Neural cell (in vitro differentiated cells): ENCODE measurements around the gene KRTAP10-7. TPM values are rescaled to one million over a fixed set of nuclear protein-coding genes. Genes with fewer than 3 reads are reported as not detected.

Source experiments
- H2AFZ ChIP-seq: fragments of 200-600, 300-800 bp; sonication (generic), shearing (Covaris generic); 2 replicates; pipeline ENCODE4 v1.6.0; 2014; ENCODE audit warnings: low read depth, mild to moderate bottlenecking, antibody characterized with exemption, low read length, moderate library complexity
- H3F3A ChIP-seq: fragments of 200-600 bp; shearing (Covaris generic); 2 replicates; pipeline ENCODE4 v1.6.1; 2016; ENCODE audit warnings: mild to moderate bottlenecking, moderate library complexity, mixed read lengths, antibody characterized with exemption, low read length; ENCODE audit not compliant: insufficient read depth, poor library complexity, severe bottlenecking
- H3K27ac ChIP-seq: fragments of 200-600, 300-800 bp; sonication (generic), shearing (Covaris generic); 2 replicates; pipeline ENCODE4 v1.5.1; 2014; ENCODE audit warnings: mild to moderate bottlenecking, low read length, moderate library complexity
- H3K27me3 ChIP-seq: fragments of 300-800, 200-600 bp; sonication (generic), shearing (Covaris generic); 2 replicates; pipeline ENCODE4 v1.6.0; 2014; ENCODE audit warnings: mild to moderate bottlenecking, low read depth, low read length, moderate library complexity; ENCODE audit not compliant: insufficient read depth
- H3K36me3 ChIP-seq: fragments of 300-800, 200-600 bp; sonication (generic), shearing (Covaris generic); 2 replicates; pipeline ENCODE4 v1.5.1; 2014; ENCODE audit warnings: mild to moderate bottlenecking, antibody characterized with exemption, low read length, moderate library complexity; ENCODE audit not compliant: insufficient read depth
- H3K4me2 ChIP-seq: fragments of 300-800, 200-600 bp; sonication (generic), shearing (Covaris generic); 2 replicates; pipeline ENCODE4 v1.6.0; 2014; ENCODE audit warnings: mild to moderate bottlenecking, low read length
- H3K4me3 ChIP-seq: fragments of 300-800, 200-600 bp; sonication (generic), shearing (Covaris generic); 2 replicates; pipeline ENCODE4 v1.5.1; 2014; ENCODE audit warnings: mild to moderate bottlenecking, low read length, moderate library complexity
- H3K79me2 ChIP-seq: fragments of 200-600 bp; shearing (Covaris generic); replicated peaks from 2 replicates; pipeline ENCODE4 v1.6.0; 2014; ENCODE audit warnings: mild to moderate bottlenecking, low read length, moderate library complexity; ENCODE audit not compliant: insufficient read depth
- H3K9ac ChIP-seq: fragments of 300-800, 200-600 bp; sonication (generic), shearing (Covaris generic); 2 replicates; pipeline ENCODE4 v1.6.1; 2016; ENCODE audit warnings: mild to moderate bottlenecking, low read length, mixed read lengths
- H3K9me2 ChIP-seq: fragments of 200-600 bp; shearing (Covaris generic); 2 replicates; pipeline ENCODE4 v1.6.1; 2016; ENCODE audit warnings: mild to moderate bottlenecking, low read length, mixed read lengths; ENCODE audit not compliant: insufficient read depth
- H3K9me3 ChIP-seq: fragments of 200-600, 300-800 bp; sonication (generic), shearing (Covaris generic); 2 replicates; pipeline ENCODE4 v1.6.1; 2016; ENCODE audit warnings: mild to moderate bottlenecking, mixed run types, low read length, moderate library complexity, mixed read lengths
- H4K20me1 ChIP-seq: fragments of 200-600 bp; shearing (Covaris generic); 2 replicates; pipeline ENCODE4 v1.6.1; 2016; ENCODE audit warnings: mild to moderate bottlenecking, mixed run types; ENCODE audit not compliant: insufficient read depth
- CTCF ChIP-seq: fragments of 450-650 bp; IDR thresholded peaks from 2 replicates; pipeline ENCODE4 v1.5.1; 2014; ENCODE audit warnings: antibody characterized with exemption, mild to moderate bottlenecking, moderate library complexity; ENCODE audit not compliant: poor library complexity, severe bottlenecking
- EP300 ChIP-seq: fragments of 450-650 bp; conservative IDR thresholded peaks from 2 replicates; pipeline ENCODE4 v1.6.1; 2014; ENCODE audit warnings: antibody characterized with exemption, mild to moderate bottlenecking, moderate library complexity; ENCODE audit not compliant: poor library complexity, severe bottlenecking
- EZH2 ChIP-seq: fragments of 200-600, 300-800 bp; shearing (Covaris generic), sonication (generic); IDR thresholded peaks from 2 replicates; pipeline ENCODE4 v1.6.1; 2014; ENCODE audit warnings: antibody characterized with exemption, low read length, borderline replicate concordance, mild to moderate bottlenecking; ENCODE audit not compliant: insufficient read depth, poor library complexity, severe bottlenecking
- MXI1 ChIP-seq: fragments of 450-650 bp; conservative IDR thresholded peaks from 2 replicates; pipeline ENCODE4 v1.6.1; 2014; ENCODE audit warnings: antibody characterized with exemption, mild to moderate bottlenecking; ENCODE audit not compliant: poor library complexity, severe bottlenecking
- POLR2AphosphoS5 ChIP-seq: IDR thresholded peaks from 2 replicates; pipeline ENCODE4 v1.6.1; 2012
- RAD21 ChIP-seq: fragments of 450-650 bp; conservative IDR thresholded peaks from 2 replicates; pipeline ENCODE4 v1.6.1; 2014; ENCODE audit warnings: antibody characterized with exemption, mild to moderate bottlenecking, moderate library complexity
- REST ChIP-seq: IDR thresholded peaks from 2 replicates; pipeline ENCODE4 v1.6.1; 2012; ENCODE audit warnings: borderline replicate concordance
- SMC3 ChIP-seq: fragments of 450-650 bp; conservative IDR thresholded peaks from 2 replicates; pipeline ENCODE4 v1.6.1; 2014; ENCODE audit warnings: antibody characterized with exemption, mild to moderate bottlenecking, moderate library complexity; ENCODE audit not compliant: poor library complexity
- TAF1 ChIP-seq: IDR thresholded peaks from 2 replicates; pipeline ENCODE4 v1.6.1; 2012; ENCODE audit warnings: low read depth
- polyA plus RNA-seq: library from polyadenylated mRNA; depleted of rRNA; stranded (reverse); fragments of >200 nt; gene quantifications from 2 replicates; pipeline ENCODE4 v1.2.3, GENCODE V29; 2014

The KRTAP10-7 gene
- polyA plus RNA-seq, 1 donor from 2014 or later: not detected

- Histone ChIP-seq H3K9me2 (no peaks in the 10 kb centered on the region), H3K9me3 (no peaks in the 10 kb centered on the region), H4K20me1 (no peaks in the 10 kb centered on the region), H3K27ac (no peak overlapping the region), H2AFZ (no peak overlapping the region), H3K4me2 (no peak overlapping the region), H3K9ac (no peak overlapping the region), H3K27me3 (no peaks in the 10 kb centered on the region), H3F3A (no peaks in the 10 kb centered on the region), H3K79me2 (no peaks in the 10 kb centered on the region), H3K36me3 (no peaks in the 10 kb centered on the region), H3K4me3 (no peak overlapping the region)
- no peak for TF ChIP-seq RAD21
- no peak for TF ChIP-seq MXI1
- no peak for TF ChIP-seq POLR2AphosphoS5
Observed at GRCh38 chr21:44593598-44594405, 6.6 kb upstream of the KRTAP10-7 start.

- Histone ChIP-seq H3K79me2 (no peaks in the 10 kb centered on the region), H3F3A (no peaks in the 10 kb centered on the region), H3K4me2 (no peak overlapping the region), H3K9me2 (no peaks in the 10 kb centered on the region), H2AFZ (no peak overlapping the region), H3K4me3 (no peak overlapping the region), H3K9me3 (no peaks in the 10 kb centered on the region), H3K36me3 (no peaks in the 10 kb centered on the region), H4K20me1 (no peaks in the 10 kb centered on the region), H3K27ac (no peak overlapping the region), H3K9ac (no peak overlapping the region), H3K27me3 (no peaks in the 10 kb centered on the region)
- TF ChIP-seq EZH2: no peak
- no peak for TF ChIP-seq TAF1
Observed at GRCh38 chr21:44594406-44594916, 5.9 kb upstream of the KRTAP10-7 start.

GRCh38 chr21:44595524-44595923 lies 4.9 kb upstream of the KRTAP10-7 start:
- no peak overlapping the region for H3K4me3 ChIP-seq
- H2AFZ ChIP-seq: no peak overlapping the region
- no peak overlapping the region for H3K27ac ChIP-seq
- H3K36me3 ChIP-seq: no peaks in the 10 kb centered on the region
- H3K27me3 ChIP-seq: no peaks in the 10 kb centered on the region
- no peak overlapping the region for H3K9ac ChIP-seq
- H3K79me2 ChIP-seq: no peaks in the 10 kb centered on the region
- no peak for TF ChIP-seq REST
- no peak for TF ChIP-seq SMC3
- TF ChIP-seq TAF1: no peak
- TF ChIP-seq EZH2: no peak
- no peak for TF ChIP-seq MXI1
- no peak for TF ChIP-seq CTCF
- TF ChIP-seq RAD21: no peak
- no peak for TF ChIP-seq POLR2AphosphoS5
- TF ChIP-seq EP300: no peak
- no peak overlapping the region for H3K4me2 ChIP-seq
- no peaks in the 10 kb centered on the region for H3F3A ChIP-seq
- H3K9me3 ChIP-seq: no peaks in the 10 kb centered on the region
- H4K20me1 ChIP-seq: no peaks in the 10 kb centered on the region
- no peaks in the 10 kb centered on the region for H3K9me2 ChIP-seq
